Effector memory CD4-positive, alpha-beta T cell (primary cell): ENCODE data around the gene CALY.
A peak's percentile ranks its signal among the peaks of the same experiment; 100 is the strongest.

Source experiments
- DNase-seq, 3 donors: peaks; one replicate each; pipeline ENCODE4 v3.0.0-alpha.2; 2020
- H3K27ac ChIP-seq: 2 replicates; pipeline ENCODE4 v1.7.0; 2013; ENCODE audit warnings: mild to moderate bottlenecking, low read length, moderate library complexity; ENCODE audit not compliant: insufficient read depth, poor library complexity, severe bottlenecking
- H3K27me3 ChIP-seq: replicated peaks from 2 replicates; pipeline ENCODE4 v1.7.0; 2013; ENCODE audit warnings: mild to moderate bottlenecking, low read length; ENCODE audit not compliant: insufficient read depth, control insufficient read depth, poor library complexity, severe bottlenecking
- H3K36me3 ChIP-seq: 2 replicates; pipeline ENCODE4 v1.7.0; 2013; ENCODE audit warnings: mild to moderate bottlenecking, low read length, moderate library complexity; ENCODE audit not compliant: control insufficient read depth, insufficient read depth
- H3K4me1 ChIP-seq: 2 replicates; pipeline ENCODE4 v1.7.0; 2013; ENCODE audit warnings: low read length, mild to moderate bottlenecking; ENCODE audit not compliant: control insufficient read depth, insufficient read depth, poor library complexity, severe bottlenecking
- H3K4me3 ChIP-seq: 2 replicates; pipeline ENCODE4 v1.7.0; 2013; ENCODE audit warnings: low read length, low read depth, mild to moderate bottlenecking; ENCODE audit not compliant: insufficient read depth, poor library complexity, severe bottlenecking
- H3K9me3 ChIP-seq: 2 replicates; pipeline ENCODE4 v1.7.0; 2013; ENCODE audit warnings: mild to moderate bottlenecking, low read length, moderate library complexity; ENCODE audit not compliant: control insufficient read depth

CALY gene

DNA sequence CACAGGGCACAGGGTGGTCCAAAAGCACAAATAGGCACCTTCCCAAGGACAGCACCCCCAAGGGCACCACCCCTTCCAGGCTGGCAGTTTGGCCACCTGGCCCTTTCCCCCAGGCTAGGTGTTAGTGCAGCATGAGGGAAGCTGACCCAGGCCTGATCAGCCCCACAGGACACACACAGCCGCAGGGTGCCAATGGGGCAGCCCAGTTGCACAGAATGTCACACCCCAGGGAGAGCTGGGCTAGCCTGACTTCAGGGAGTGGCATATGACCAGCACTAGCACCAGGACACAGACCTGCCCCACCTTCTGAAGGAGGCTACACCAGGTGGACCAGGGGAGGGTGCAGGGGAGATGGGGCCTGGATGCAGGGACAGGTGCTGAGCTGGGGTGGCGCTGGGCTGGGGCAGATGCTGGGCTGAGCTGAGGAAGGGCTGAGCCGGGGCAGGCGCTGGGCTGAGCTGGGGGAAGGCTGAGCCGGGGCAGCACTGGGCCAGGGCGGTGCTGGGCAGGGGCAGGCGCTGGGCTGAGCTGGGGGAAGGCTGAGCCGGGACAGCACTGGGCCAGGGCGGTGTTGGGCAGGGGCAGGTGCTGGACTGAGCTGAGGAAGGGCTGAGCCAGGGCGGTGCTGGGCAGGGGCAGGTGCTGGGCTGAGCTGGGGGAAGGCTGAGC lies 56.2 kb downstream of the CALY start:
- H3K27ac ChIP-seq: peak overlapping the region; percentile 22
- no peak overlapping the region for H3K4me3 ChIP-seq
- H3K27me3 ChIP-seq: no peaks in the 10 kb centered on the region
- no peak for DNase-seq
- H3K4me1 ChIP-seq: peaks cover 36% of the 10 kb centered on the region
- H3K9me3 ChIP-seq: no peaks in the 10 kb centered on the region
- peaks cover 41% of the 10 kb centered on the region for H3K36me3 ChIP-seq

DNA sequence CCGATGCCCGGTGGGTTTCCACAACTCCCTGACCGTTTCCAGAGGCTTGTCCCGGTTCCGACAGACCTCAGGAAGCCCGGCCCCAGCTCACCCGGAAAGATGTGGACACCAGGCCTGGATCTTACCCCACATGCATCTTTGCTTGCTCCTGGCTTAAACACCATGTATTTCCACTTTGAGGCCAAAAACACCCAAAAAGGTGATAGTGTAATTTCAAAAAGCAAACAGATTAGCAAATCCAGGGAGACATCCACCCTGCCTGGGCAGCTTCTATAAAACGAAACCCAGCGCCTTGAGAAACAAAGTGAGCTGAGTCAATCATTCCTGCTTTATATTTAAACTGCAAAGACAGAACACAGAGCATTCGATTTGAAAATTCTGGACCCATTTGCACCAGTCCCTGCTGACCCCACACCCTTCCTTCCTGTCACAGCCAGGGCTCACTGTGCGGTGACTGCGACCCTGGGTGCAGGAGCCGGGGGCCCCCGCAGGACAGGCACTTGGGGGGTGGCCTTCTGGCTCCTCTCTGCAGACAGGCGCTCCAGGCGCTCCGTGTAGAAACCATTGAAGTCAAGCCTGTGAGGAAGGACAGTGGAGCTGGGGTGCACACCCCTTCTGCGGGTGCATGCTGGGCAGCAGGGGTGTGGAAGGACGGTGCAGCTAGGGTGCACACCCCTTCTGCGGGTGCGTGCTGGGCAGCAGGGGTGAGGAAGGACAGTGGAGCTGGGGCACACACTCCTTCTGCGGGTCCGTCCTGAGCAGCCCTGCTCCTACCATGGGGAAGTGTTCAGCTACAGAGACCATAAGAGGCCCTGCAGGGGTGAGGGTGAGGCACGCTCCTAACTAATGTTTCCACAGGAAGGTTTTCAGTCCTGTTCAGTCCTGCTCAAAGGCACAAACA lies 57.1 kb downstream of the CALY start:
- Histone ChIP-seq H3K4me3 (no peak overlapping the region), H3K27me3 (no peaks in the 10 kb centered on the region), H3K27ac (peak overlapping the region; percentile 96), H3K36me3 (peaks cover 31% of the 10 kb centered on the region), H3K4me1 (peaks cover 43% of the 10 kb centered on the region), H3K9me3 (no peaks in the 10 kb centered on the region)
- no peak for DNase-seq

DNA sequence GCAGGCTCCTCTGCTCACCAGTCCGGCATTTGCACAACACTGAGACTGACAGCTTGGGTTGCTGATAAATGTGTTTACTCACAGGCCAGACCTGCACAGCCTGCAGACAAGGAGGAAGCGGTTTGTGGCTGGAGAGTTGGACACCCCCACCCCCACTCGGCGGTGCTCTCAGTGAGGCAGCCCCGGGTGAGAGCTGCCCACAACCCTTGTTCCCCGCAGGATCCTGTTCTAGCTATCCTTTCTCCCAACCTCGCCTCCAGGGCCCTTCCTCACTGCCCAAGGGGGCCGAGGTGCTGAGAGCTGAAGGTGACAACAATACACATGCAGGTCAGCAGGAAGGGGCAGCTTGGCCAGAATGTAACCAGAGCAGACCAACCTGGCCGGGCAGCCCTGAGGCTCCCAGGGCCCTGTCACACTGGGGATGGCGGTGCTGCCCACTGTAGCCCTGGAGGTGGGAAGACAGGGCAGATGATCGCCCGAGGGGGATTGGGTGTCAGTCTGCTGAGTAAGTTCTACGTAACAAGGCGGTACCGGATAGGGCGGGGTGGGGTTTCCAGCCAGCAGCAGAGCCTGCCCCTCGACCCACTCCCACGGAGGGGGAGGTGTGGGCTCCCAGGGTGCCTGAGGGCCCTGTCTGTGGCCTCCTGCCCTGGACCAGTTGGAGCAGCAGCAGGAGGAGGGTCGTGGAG lies 58.0 kb downstream of the CALY start:
- peak; percentile 62 to 72 (median 71) for DNase-seq
- Histone ChIP-seq H3K27me3 (no peaks in the 10 kb centered on the region), H3K4me1 (peaks cover 50% of the 10 kb centered on the region), H3K27ac (peak overlapping the region; percentile 96), H3K36me3 (peaks cover 26% of the 10 kb centered on the region), H3K4me3 (peak overlapping the region; percentile 17), H3K9me3 (no peaks in the 10 kb centered on the region)

DNA sequence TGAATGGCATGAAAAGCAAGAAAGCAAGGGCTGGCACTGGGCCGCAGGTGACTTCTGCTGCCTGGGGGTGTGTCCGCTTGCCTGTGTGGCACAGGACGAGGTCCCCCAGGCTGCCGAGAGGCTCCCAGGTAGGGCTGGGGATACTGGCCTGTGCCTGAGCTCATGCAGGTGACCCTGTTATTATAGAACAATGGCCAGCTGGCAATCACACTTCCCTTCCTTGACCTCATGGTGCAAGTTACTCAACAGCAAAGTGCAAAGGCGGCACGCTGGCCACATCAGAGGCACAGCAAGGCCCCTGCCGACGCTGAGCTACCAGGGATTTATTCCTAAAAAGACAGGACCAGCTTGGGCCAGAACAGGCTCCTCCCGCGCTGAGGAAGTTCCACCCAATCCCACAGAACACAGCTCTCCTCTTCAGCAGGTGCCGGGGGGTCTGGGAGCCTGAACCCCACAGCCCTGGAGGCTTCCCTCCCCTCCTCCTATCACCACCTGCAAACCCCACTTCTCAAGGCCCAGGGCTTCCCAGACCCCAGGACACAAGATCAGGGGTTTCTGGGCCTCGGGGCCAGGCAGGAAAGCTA lies 58.6 kb downstream of the CALY start:
- H3K9me3 ChIP-seq: no peaks in the 10 kb centered on the region
- peaks cover 26% of the 10 kb centered on the region for H3K36me3 ChIP-seq
- H3K4me1 ChIP-seq: peaks cover 52% of the 10 kb centered on the region
- H3K27ac ChIP-seq: peak overlapping the region; percentile 96
- peak overlapping the region; percentile 17 for H3K4me3 ChIP-seq
- no peaks in the 10 kb centered on the region for H3K27me3 ChIP-seq
- DNase-seq: no peak

DNA sequence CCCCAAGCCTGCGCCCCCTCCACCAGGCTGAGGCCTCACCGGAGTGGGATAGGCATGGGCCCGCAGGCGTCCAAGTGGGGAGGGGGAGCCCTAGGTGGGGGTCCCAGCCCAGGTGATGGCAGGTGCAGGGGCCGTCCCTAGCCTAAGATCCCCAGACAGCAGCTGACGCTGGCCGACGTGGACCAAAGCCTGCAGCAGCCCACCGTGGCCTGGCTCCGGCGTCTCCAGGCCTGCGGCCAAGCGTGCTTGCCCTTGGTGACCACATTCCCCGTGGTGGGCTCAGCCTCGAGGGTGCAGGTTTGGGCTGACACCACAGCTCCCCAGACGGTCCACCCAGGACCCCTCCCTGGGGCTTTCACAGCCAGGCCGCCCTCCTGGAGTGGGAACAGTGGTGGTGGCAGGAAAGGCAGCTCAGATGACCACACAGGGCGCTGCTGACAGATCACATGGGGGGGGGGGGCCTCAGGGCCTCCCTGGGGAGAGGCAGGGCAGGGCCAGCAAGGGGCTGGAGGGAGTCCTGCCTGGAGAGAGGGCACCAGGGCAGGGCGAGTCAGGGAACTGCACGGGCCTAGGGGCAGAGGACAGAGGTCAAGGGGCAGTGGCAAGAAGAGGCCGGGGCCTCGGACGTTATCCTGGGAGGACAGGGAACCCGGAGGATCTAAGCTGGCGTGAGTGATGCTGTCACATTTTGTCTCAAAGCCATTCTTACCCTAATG lies 59.3 kb downstream of the CALY start:
- peaks cover 26% of the 10 kb centered on the region for H3K36me3 ChIP-seq
- no peaks in the 10 kb centered on the region for H3K27me3 ChIP-seq
- no peak overlapping the region for H3K4me3 ChIP-seq
- peak overlapping the region; percentile 96 for H3K27ac ChIP-seq
- H3K4me1 ChIP-seq: peaks cover 52% of the 10 kb centered on the region
- DNase-seq: no peak
- no peaks in the 10 kb centered on the region for H3K9me3 ChIP-seq

DNA sequence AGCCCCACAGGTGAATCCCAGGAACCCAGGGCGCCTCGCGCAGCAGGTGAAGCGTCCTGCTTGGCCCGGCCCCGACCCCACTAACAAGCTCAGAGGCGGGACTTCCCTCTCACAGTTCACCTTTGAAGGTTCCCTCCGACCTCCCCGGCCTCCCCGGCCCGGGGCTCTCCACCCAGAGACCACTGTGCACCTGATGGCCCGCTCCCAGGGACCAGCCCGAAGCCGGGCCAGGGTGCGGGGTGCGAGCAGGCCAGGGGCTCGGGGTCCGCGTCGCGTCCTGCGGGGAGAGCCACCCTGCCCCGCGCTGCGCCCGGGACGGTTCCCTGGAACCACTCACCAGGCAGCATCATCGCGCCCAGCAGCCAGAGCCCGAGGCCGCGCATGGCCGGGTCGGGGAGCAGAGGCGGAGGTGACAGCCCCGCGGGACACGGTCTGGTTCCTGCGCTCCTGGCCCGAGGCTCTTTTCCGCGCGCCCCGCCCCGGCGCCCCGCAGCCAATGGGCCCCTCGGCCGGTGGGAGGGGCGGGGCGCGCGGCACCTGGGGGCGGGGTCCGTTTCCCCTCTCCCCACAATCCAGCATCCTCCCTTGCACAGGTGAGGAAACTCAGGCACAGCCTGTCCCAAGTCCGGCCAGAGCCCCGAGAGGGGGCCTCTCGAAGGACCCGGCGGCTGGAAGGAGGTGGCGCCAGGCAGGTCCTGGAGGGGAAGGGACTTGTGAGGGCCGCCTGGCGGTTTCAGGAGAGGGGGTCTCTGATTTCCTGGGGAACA lies 60.1 kb downstream of the CALY start, which contains the start of gene ADAM8:
Gene ADAM8, minus strand, starts transcription at position 434 of the 767 bp plus-strand sequence. Its CDS starts 51 bp downstream, at position 383.
- peak; percentile 57 to 72 (median 59) for DNase-seq
- Histone ChIP-seq H3K9me3 (no peaks in the 10 kb centered on the region), H3K4me1 (peaks cover 52% of the 10 kb centered on the region), H3K27ac (peak within 1 kb of the TSS; percentile 96), H3K27me3 (no peaks in the 10 kb centered on the region), H3K36me3 (peaks cover 27% of the 10 kb centered on the region), H3K4me3 (peak within 1 kb of the TSS; percentile 85)

DNA sequence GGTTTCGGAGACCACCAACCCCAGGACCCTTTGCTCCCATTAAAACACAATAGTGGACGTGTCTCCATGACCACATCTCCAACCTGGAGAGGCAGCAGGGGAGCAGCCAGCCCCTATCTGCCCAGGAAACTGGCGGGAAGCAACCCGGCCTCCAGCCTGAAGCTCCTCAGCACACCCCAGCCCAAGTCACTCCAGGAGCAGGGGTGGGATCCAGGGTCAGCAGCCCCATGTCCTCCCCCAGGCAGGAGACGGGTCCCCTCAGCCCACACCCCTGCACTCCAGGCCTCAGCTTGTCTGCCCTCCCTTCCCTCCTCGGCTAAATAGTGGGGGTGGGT lies 60.6 kb downstream of the CALY start:
- Histone ChIP-seq H3K27me3 (no peaks in the 10 kb centered on the region), H3K4me3 (peak overlapping the region; percentile 85), H3K36me3 (peaks cover 28% of the 10 kb centered on the region), H3K27ac (peak overlapping the region; percentile 96), H3K9me3 (no peaks in the 10 kb centered on the region), H3K4me1 (peaks cover 52% of the 10 kb centered on the region)
- DNase-seq: no peak

DNA sequence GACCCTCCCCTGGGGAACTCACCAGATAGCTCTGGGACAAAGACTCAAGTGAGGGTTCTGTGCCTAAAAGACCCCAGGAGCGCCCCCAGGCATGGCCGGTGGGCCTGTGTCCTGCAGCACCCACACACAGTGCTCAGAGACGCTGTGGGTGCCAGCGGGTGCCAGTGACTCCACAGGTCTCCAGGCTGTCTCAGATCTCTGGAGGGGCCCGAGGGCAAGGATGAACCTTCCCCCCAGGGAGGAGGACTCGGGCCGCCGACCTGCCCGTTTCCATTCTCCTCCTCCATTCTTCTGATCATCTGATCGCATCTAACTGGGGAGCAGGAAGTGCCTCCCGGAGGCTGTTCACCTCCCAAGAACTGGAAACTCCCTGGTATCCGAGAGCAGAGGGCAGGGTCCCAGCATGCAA lies 61.0 kb downstream of the CALY start:
- H3K27ac ChIP-seq: peak overlapping the region; percentile 96
- no peaks in the 10 kb centered on the region for H3K27me3 ChIP-seq
- DNase-seq: peak in 1 of 3 donors; percentile 19
- peaks cover 32% of the 10 kb centered on the region for H3K36me3 ChIP-seq
- no peaks in the 10 kb centered on the region for H3K9me3 ChIP-seq
- peaks cover 52% of the 10 kb centered on the region for H3K4me1 ChIP-seq
- H3K4me3 ChIP-seq: peak overlapping the region; percentile 85
